Muscle of arm (tissue), 12 donors: ENCODE results near the gene LIN7A. TPM values are rescaled to one million over a fixed set of nuclear protein-coding genes. Genes with fewer than 3 reads are reported as not detected.

Experiments used
- DNase-seq: peaks from one replicate; pipeline ENCODE4 v3.0.0-alpha.2; 2013
- polyA plus RNA-seq, 12 donors: library from polyadenylated mRNA; unstranded; fragments of 120-200 nt; gene quantifications; one replicate each; pipeline ENCODE4 v1.2.1, GENCODE V29; 2013; ENCODE audit not compliant: insufficient read length in 12 of 12

Gene LIN7A
- polyA plus RNA-seq, 12 donors, result 2.3 to 9.1 (median 3.3) TPM; not detected in 1

DNA sequence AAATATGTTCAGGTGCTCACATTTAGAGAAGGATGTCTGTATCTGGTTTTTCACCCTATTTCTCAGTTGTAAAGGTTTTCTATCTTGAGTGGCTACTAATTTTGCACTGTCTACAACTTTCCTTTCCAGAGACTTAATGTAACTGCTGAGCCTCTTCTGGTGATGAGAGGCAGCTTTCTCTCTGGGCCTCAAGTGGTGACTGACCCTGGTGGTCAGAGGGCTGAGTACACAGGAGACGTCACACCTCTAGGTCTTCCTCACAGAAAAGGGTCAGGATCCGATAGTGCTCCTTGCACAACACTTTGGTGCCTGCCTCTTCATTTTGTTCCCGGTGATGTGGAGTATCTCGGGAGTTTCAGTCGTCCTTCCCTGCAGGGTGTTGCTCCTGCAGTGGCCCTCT is 76.8 kb downstream of the LIN7A start:
- DNase-seq, result no peak

DNA sequence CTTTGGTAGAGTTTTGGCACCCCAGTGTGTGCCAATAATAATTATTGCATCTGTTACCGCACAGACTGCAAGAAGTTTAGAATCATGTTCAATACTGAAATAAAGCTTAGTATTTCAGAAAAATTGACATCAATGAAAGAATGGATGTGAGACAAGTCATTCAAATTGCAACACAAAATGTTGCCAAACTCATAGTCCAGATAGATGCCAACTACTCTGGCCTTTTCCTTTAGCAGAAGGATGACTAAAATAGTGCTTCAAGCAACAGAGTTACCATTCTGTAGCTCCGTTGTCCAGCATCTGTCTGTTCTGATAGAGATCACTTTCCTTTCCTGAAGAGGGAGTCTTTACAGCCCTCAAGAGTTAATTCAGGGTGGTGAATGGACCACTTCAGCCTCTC is 77.5 kb downstream of the LIN7A start:
- DNase-seq, result no peak

DNA sequence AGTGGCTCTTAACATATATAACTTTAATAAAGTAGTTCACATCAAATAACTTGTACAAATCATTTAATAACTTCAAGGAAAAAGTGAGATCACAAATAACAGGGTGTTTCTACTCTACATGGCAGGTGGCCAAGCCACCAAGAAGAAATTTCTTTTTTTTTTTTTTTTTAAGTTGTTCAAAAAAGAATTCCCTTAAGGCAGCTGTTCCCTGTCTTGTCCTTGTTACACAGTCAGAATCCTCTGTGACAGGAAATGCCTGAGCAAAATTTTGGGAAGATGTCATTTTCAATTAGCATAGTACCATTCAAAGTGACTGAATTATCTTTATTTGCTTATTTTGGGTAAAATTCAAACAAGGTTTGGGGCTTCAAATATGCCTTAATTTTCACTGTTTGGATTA is 79.4 kb downstream of the LIN7A start:
- DNase-seq, result no peak

- DNase-seq, result no peak
Observed at GRCh38 chr12:80857311-80857710, 80.4 kb downstream of the LIN7A start.

DNA sequence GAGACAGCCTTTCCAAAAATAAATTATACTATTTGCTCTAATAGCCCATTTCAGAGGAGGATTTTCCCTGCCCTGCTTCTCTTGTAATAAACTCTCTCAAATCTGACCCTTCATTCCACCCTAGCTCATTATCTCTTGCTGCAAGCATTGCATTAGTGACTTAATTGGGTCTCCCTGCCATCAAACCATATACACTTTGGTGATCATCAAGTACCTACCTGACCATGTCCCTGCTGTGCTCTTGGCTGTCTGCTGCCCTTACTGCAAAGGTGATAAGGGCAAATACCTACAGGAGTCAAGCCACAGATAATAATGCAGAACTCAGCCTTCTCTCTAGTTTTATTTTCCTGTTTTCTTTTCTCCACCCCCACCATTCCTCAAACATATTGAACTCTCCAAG is 88.4 kb downstream of the LIN7A start:
- DNase-seq, result no peak

DNA sequence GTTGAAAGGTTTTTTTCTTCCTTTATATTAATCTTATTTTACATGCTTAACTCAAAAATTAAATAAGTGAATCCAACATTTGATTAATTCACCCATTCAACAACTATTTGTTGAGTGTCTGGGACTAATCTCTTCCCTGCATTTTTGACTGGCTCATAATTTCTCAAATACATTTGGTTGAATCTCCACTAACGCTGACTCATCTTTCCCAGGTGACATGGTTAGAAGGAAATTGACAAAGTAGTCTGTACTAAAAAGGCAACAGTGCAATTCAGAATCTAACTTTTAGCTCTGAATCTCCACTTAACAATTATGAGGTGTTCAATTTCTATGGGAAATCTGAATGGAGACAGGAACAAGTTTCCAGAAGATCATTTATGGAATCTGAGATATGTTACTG is 88.9 kb downstream of the LIN7A start:
- no peak for DNase-seq

DNA sequence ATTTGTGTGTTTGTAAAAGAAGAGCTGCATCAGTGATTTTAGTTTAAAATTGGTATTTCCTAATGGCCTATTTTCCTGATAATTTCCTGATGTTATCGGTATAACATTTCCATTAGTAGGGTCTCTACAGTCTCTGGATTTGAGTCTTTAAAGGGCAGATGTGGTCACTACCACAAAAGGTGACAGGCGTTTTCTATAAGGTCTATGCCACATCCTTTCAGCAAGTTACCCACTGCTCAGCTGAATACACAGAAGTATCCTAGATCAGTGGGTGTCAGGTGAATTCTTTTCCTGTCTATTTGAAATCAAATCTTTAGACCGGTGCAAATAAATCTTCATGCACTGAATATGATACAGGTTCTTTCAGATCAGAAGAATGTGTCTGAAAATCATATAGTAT is 90.2 kb downstream of the LIN7A start:
- DNase-seq, result no peak

GRCh38 chr12:80846952-80847351 is 90.8 kb downstream of the LIN7A start:
- no peak for DNase-seq

- DNase-seq, result no peak
Observed at GRCh38 chr12:80845639-80846038, 92.1 kb downstream of the LIN7A start.

DNA sequence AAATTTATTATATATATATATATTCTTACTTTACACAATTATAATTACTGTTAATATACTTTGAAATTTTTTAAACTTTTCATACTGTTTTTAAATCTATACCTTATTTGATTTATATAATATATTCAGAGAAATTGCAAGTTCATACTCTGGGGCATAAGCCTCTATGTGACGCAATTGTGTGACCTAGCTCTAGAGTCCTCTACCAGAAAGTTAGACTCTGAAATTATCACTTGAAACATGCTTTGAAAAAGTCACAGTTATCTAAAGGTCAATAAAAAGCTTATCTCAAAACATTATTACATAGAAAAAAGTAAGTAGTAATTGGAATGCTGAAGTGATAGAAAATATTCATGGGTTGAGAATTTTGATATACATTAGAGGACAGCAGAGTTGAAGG is 93.8 kb downstream of the LIN7A start:
- DNase-seq, result no peak

- no peak for DNase-seq
Observed at GRCh38 chr12:80838708-80839107, 99.0 kb downstream of the LIN7A start.

DNA sequence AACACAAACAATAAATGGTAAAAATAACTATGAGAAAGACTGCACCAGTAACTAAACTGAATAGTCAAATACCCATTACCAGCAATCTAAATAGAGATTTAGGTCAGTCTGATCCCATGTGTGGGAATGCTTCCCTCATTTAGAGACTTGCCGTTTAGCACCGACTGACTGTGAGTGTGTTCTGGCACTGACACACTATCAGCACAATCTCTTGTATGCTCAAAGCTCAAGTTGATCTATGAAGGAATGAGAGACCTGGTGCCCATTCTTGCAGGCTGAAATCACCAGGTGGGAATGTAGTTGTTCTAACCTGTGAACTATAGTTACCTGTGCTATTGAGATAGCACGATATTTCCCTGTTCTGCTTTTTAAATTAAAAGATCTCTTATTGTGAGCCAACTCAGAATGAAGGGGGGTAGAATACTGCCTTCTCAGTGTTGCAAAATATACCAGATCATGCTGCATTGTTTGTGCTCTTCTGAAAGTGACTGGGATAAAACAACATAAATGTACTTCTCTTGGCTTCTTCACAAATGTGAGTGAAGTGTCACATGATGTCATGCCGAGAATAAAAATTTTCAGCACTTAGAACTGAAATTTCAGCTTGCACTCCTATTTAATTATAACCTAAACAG is 99.6 kb downstream of the LIN7A start:
- no peak for DNase-seq

- DNase-seq, result peak; percentile 25
Observed at GRCh38 chr12:80837342-80837978, 100.3 kb downstream of the LIN7A start.

DNA sequence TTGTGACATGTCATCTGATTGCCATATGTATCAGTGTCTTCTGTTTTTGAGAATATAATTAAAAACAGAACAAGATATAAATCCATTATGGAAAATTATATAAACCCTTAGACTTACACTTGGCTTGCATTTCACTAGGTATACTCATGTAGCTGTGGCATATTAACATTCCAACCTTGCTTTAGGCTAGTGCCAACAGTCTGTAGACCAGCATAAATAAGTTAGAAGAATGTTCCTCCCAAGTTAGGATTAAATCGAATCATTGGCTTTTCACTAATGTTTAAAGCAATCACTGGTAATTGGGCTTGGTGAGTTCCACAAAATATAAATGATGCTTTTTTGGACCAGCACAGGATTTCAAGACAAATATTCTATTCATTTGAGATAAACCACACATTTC is 103.0 kb downstream of the LIN7A start:
- DNase-seq, result no peak

DNA sequence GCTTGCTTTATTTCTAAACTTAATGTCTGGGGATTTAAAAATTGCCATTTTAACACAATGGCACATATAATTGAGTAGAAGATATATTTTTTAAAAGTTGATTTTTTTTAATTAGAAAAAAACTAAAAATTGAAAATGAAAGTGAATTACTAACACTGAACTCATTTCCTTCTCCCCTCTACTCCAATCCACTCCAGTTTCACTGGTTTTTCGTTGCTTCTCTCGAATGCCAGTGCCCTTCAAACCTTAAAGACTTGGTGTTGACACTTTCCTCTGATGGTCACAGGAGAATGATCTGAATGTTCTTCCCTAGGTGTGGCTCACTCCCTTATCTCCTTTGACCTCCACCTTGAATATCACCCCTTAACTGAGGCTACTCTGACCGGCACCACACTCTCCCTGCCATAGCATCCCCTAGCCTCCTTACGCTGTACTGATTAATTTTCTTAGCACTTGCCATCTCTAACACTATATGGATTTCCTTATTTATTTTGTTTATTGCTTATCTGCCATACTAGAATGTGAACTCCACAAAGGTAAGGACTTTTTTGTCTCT is 107.1 kb downstream of the LIN7A start:
- no peak for DNase-seq

DNA sequence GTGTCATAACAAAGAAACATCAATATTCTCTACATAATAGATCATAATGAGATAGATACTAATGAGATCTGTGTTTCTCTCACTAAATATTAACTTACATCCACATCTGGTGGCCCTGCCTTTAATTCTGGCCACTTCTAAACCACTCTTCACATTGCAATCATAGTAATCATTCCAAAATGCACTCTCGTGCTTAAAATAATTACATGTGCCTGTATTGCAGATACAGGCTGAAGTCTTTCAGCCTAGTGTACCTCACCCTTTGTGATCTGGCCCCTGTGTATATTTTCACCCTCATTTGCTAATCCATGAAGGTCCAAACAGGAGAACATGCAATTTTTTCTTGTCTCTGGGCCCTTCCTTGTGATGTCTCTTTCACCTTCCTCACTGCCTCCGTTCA is 108.0 kb downstream of the LIN7A start:
- DNase-seq, result no peak

GRCh38 chr12:80825506-80825905 is 112.2 kb downstream of the LIN7A start:
- no peak for DNase-seq

GRCh38 chr12:80823393-80823792 is 114.3 kb downstream of the LIN7A start:
- DNase-seq, result no peak

DNA sequence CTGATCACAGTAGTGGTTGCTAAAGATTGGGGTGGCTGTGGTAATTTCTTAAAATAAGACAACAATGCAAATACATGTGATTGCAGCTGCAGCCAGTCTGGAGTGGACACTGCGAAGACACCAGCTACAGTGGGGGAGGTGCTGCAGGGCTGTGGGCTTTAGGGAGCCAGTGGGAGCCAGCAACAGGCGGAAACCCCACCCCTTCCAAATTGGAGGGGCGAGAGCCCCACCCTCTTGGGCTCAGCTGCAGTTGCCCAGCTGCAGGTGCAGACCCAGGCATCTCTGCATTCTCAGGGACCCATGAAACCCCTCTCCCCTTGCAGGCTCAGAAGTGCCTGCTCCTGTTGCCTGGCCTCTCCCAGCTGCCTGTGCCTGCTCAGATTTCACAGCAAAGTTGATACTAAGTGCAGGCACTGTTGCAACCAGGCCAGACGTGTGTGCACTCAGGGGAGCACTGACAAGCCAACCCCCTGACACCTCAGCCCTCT is 116.2 kb downstream of the LIN7A start:
- DNase-seq, result no peak

DNA sequence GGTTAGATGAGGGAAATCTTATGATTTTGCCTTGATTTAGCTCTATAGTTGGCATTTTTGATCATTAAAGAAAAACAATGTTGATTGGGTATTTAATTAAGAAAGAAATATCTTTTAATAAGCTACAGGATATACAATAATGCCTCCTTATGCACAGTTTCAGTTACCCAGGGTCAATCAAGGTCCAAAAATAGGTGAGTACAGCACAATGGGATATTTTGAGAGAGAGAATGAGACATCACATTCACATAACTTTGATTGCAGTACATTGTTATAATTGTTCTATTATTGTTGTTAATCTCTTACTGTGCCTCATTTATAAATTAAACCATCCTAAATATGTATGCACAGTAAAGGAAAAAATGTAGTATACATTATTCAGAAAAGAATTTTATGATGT is 118.9 kb downstream of the LIN7A start:
- no peak for DNase-seq

DNA sequence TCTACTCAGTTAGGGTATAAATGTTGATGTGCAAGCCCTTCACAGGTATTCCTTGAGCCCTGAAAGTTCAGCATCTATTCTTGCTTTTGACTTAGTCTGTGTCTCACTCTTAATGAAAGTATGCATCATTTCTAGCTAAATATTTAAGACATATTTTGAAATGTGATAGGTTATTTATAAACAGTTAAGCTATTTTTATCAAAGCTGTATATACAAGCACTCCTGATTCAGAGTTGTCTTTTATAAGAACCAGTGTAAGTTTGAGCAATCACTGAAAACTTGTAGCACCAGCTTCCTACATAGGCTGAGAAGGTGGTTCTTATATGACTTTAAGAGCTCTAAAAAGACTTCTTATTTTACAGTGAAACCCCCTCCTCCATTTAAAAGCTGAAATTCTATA is 122.4 kb downstream of the LIN7A start:
- no peak for DNase-seq

DNA sequence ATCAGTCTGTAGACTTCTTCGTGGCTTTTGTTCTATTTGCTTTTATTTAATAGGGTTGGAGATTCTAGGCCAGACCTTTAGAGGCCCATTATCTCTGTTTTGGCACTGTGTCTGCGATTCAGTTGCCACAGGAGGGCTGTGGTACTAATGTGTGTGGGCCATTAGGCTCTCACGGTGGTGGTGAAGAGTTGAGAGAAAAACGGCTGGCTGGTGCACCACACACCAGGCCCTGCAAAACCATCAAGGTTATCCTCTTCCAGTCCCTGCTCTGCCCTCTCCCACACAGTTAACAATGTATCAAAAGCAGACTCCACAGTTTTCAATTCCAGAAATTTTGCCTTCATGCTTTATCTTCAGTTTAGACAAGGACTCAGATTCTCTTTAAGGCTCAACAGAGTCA is 123.3 kb downstream of the LIN7A start:
- no peak for DNase-seq

GRCh38 chr12:80813820-80814219 is 123.9 kb downstream of the LIN7A start:
- DNase-seq, result no peak
